GM21447 (cell line): ENCODE results near the gene MDFIC.

Experiments used
- ATAC-seq: cut with Tn5 transposase; IDR thresholded peaks from one replicate; pipeline ENCODE4 v1.9.1; 2021; ENCODE audit not compliant: unreplicated experiment

The MDFIC gene

GRCh38 chr7:114949231-114949630, 27.3 kb downstream of the MDFIC start:
- no peak for ATAC-seq

- ATAC-seq, result no peak
These were observed 30.4 kb downstream of the MDFIC start for GRCh38 chr7:114952296-114952695.

GRCh38 chr7:114953724-114954123, 31.8 kb downstream of the MDFIC start:
- no peak for ATAC-seq

GRCh38 chr7:114956702-114957101, 34.8 kb downstream of the MDFIC start:
- no peak for ATAC-seq

- no peak for ATAC-seq
These were observed 35.5 kb downstream of the MDFIC start for GRCh38 chr7:114957444-114957843.

- peak; percentile 73 for ATAC-seq
These were observed 38.0 kb downstream of the MDFIC start for GRCh38 chr7:114959931-114960330.

- ATAC-seq, result no peak
These were observed 40.5 kb downstream of the MDFIC start for GRCh38 chr7:114962441-114962840.

GRCh38 chr7:114966156-114966555, 44.3 kb downstream of the MDFIC start:
- ATAC-seq, result no peak

- ATAC-seq, result no peak
These were observed 47.2 kb downstream of the MDFIC start for GRCh38 chr7:114969096-114969495.

- no peak for ATAC-seq
These were observed 48.4 kb downstream of the MDFIC start for GRCh38 chr7:114970308-114970707.

- ATAC-seq, result no peak
These were observed 48.8 kb downstream of the MDFIC start for GRCh38 chr7:114970732-114971131.

- ATAC-seq, result no peak
These were observed 50.7 kb downstream of the MDFIC start for GRCh38 chr7:114972567-114972966.

GRCh38 chr7:114973147-114973546, 51.3 kb downstream of the MDFIC start:
- ATAC-seq, result no peak

GRCh38 chr7:114975401-114975800, 53.5 kb downstream of the MDFIC start:
- no peak for ATAC-seq

GRCh38 chr7:114976666-114977065, 54.8 kb downstream of the MDFIC start:
- no peak for ATAC-seq

- no peak for ATAC-seq
These were observed 55.4 kb downstream of the MDFIC start for GRCh38 chr7:114977277-114977676.

GRCh38 chr7:114979388-114979787, 57.5 kb downstream of the MDFIC start:
- no peak for ATAC-seq

GRCh38 chr7:114979803-114980507, 58.1 kb downstream of the MDFIC start:
- no peak for ATAC-seq

- no peak for ATAC-seq
These were observed 59.4 kb downstream of the MDFIC start for GRCh38 chr7:114981323-114981722.

GRCh38 chr7:114985116-114985715, 63.3 kb downstream of the MDFIC start:
- ATAC-seq, result no peak

GRCh38 chr7:114986190-114987180, 64.6 kb downstream of the MDFIC start:
- no peak for ATAC-seq

- ATAC-seq, result no peak
These were observed 66.1 kb downstream of the MDFIC start for GRCh38 chr7:114988026-114988425.
